8988T (cell line): Measurements from ENCODE around the gene CCL17.
"Not testable (repeated sequence)": the region's sequence is repeated elsewhere in the genome, so short reads cannot be mapped to it uniquely, and the experiment has no call there.

ENCODE experiments used
- DNase-seq: peaks from one replicate; pipeline ENCODE4 v3.0.0; 2011

Gene CCL17

DNA sequence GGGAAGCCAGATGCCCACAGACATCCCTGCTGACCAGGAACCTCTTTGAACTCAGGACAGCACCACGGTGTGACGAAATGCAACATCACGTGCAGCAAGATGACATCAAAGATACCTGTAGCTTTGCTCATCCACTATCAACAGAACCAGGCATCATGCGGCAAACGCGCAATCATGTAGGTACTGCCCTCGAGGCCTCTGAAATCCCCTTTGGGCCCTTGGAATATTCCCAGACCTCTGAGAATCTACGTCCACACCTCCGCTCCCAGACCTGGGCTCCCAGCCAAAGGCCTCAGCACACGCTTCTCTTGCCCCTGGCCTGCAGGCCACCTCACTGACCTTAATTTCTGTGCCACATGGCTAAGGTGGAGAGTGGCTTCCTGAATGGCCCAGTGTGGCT lies 25.0 kb upstream of the CCL17 start:
- DNase-seq = no peak

GRCh38 chr16:57380671-57381462 lies 23.7 kb upstream of the CCL17 start:
- no peak for DNase-seq

- DNase-seq = no peak
Observed at GRCh38 chr16:57381791-57382534, 22.6 kb upstream of the CCL17 start.

DNA sequence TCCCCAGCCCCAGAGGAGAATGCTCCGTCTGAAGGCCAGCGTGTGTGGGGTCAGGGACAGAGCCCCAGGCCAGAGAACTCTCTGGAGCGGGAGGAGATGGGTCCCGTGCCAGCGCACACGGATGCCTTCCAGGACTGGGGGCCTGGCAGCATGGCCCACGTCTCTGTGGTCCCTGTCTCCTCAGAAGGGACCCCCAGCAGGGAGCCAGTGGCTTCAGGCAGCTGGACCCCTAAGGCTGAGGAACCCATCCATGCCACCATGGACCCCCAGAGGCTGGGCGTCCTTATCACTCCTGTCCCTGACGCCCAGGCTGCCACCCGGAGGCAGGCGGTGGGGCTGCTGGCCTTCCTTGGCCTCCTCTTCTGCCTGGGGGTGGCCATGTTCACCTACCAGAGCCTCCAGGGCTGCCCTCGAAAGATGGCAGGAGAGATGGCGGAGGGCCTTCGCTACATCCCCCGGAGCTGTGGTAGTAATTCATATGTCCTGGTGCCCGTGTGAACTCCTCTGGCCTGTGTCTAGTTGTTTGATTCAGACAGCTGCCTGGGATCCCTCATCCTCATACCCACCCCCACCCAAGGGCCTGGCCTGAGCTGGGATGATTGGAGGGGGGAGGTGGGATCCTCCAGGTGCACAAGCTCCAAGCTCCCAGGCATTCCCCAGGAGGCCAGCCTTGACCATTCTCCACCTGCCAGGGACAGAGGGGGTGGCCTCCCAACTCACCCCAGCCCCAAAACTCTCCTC lies 21.9 kb upstream of the CCL17 start:
- DNase-seq = no peak

- DNase-seq = no peak
Observed at GRCh38 chr16:57383276-57384247, 21.0 kb upstream of the CCL17 start.

DNA sequence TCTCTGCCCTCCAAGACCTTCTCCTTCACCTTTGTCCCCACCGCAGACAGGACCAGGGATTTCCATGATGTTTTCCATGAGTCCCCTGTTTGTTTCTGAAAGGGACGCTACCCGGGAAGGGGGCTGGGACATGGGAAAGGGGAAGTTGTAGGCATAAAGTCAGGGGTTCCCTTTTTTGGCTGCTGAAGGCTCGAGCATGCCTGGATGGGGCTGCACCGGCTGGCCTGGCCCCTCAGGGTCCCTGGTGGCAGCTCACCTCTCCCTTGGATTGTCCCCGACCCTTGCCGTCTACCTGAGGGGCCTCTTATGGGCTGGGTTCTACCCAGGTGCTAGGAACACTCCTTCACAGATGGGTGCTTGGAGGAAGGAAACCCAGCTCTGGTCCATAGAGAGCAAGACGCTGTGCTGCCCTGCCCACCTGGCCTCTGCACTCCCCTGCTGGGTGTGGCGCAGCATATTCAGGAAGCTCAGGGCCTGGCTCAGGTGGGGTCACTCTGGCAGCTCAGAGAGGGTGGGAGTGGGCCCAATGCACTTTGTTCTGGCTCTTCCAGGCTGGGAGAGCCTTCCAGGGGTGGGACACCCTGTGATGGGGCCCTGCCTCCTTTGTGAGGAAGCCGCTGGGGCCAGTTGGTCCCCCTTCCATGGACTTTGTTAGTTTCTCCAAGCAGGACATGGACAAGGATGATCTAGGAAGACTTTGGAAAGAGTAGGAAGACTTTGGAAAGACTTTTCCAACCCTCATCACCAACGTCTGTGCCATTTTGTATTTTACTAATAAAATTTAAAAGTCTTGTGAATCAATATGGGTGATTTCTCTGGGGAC lies 20.1 kb upstream of the CCL17 start:
- DNase-seq = no peak

GRCh38 chr16:57385083-57385482 lies 19.5 kb upstream of the CCL17 start:
- DNase-seq = no peak

DNA sequence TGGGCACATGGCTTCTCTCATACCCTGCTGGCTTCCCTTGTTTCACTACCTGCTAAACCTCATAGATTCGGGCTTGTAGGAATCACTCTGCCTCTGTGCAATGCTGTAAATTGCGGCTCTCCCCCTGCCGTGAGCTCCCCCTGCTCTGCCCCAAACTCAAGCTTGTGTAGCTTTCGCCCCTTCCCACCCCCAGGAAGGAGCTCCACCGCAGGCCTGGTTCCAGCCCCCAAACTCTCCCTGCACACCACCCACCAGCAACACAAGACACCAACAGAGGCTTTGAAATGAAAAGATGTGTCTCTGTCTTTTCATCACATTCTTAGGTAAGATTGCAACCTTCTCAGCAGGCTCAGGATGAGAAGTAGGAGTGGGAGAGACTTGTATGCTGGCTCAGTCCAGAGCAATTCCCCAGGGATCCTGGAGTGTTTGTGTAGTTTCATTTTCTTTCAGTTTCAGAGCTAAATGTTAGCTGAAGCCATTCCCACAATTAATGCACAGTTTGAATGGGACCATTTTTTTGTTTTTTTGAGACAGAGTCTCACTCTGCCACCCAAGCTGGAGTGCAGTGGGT lies 18.1 kb upstream of the CCL17 start:
- no peak for DNase-seq

- no peak for DNase-seq
Observed at GRCh38 chr16:57387598-57388354, 16.8 kb upstream of the CCL17 start.

GRCh38 chr16:57388359-57389086 lies 16.0 kb upstream of the CCL17 start:
- DNase-seq = no peak

DNA sequence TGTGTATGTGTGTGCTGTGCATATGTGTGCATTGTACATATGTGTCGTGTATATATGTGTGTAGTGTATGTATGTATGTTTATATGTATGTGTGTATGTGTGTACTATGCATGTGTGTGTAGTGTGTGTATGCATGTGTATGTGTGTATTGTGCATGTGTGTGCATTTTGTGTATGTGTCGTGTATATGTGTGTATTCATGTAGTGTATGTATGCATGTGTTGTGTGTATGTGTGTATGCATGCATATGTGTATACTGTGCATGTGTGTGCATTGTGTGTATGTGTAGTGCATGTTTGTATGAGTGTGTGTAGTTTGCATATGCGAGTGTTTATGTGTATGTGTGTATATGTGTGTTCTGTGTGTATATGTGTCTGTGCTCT lies 15.5 kb upstream of the CCL17 start:
- DNase-seq = no peak

- no peak for DNase-seq
Observed at GRCh38 chr16:57390636-57391295, 13.8 kb upstream of the CCL17 start.

DNA sequence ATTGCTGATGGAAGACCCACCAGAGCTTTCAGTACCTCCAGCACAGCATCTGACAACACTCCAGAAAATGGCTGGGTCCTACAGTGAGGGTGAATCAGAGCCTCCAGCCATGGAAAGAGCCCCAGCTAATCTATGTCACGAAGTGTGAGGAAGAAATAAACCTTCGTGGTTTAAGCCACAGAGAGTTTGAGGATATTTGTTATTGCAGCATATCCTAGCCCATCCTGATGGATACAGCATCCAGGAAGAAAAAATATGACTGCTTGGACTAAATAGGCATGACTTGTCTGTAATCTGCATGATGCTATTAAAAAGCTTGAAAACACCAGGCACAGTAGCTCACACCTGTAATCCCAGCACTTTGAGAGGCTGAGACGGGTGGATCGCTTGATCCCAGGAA lies 13.3 kb upstream of the CCL17 start:
- no peak for DNase-seq

GRCh38 chr16:57391708-57392107 lies 12.9 kb upstream of the CCL17 start:
- DNase-seq = no peak

GRCh38 chr16:57392694-57393093 lies 11.9 kb upstream of the CCL17 start:
- DNase-seq = no peak

DNA sequence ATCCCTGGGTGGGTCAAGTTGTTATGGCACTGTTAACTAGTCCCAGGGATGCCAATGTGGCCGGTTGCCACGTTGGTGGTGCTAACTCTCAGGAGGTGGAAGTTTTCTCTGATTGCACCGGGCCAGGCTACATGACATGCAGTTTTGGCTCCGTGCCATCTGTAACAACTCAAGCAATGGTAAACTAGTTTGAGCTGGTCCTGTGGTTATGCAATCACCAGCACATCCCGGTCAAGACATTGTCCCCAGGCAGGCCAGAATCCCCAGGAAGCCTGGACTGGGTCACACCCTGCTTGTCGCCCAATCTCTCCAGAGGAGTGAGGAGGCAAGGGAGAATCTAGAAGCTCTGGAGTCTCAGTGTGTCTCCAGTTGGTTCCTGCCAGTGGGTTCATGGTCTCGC lies 10.1 kb upstream of the CCL17 start:
- no peak for DNase-seq

DNA sequence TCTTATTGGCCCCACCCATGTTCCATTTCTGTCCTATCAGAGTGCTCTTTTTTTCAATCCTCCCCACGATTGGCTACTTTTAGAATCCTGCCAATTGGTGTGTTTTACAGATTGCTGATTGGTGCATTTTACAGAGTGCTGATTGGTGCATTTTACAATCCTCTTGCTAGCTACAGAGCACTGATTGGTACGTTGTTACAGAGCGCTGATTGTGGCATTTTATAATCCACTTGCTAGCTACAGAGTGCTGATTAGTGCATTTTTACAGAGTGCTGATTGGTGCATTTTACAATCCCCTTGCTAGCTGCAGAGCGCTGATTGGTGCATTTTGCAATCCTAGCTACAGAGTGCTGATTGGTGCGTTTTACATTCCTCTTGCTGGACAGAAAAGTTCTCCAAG lies 9.5 kb upstream of the CCL17 start:
- no peak for DNase-seq

GRCh38 chr16:57396786-57397185 lies 7.8 kb upstream of the CCL17 start:
- no peak for DNase-seq

DNA sequence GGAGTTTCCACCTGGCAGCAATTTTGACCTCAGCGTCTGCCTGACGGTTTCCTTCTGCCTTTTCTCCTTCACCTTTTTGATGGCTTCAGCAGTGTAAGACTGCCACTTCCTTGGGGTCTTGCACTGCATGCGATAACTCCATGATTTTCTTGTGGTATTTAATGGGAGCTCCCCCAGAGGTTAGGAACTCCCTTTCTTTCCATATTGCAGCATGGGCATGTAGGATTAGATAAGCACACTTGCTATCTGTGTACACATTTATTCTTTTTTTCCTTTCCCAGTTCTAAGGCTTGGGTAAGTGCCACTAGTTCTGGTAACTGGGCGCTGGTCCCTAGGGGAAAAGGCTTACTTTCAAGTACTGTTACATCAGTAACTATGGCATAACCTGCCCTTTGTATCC lies 7.1 kb upstream of the CCL17 start:
- DNase-seq = not testable (repeated sequence)
